Measurements from ENCODE around the gene CYSTM1.

Gene CYSTM1

GRCh38 chr5:140176031-140176387, 1.0 kb downstream of the CYSTM1 start:
- no peaks in the 10 kb centered on the region for H3K9me3 ChIP-seq (ENCODE audit: control extremely low read depth in 1 of 5, control insufficient read depth in 4 of 5, insufficient read depth in 2 of 5, low read depth in 1 of 5, low read length in 4 of 5)
- H3K4me3 ChIP-seq (ENCODE audit: control insufficient read depth in 1 of 7, extremely low read depth in 1 of 7, insufficient read depth in 4 of 7, low read depth in 2 of 7, low read length in 6 of 7), result peak overlapping the region; percentile 49 to 92 (median 86)
- peaks cover 7 to 21% (median 17%) of the 10 kb centered on the region in 4 experiments for H3K4me1 ChIP-seq (ENCODE audit: control extremely low read depth in 1 of 4, control insufficient read depth in 4 of 4, insufficient read depth in 4 of 4, low read length in 3 of 4)
- ChIA-PET CTCF (no interaction called here), POLR2A (no interaction called here)
- peaks cover 0 to 3% (median 0%) of the 10 kb centered on the region in 5 experiments for H3K27me3 ChIP-seq (replicated peaks in 2 of 5; ENCODE audit: control insufficient read depth in 4 of 5, insufficient read depth in 5 of 5, low read length in 4 of 5)
- 7% methylated on average over 3 of the region's 4 CpGs for WGBS (ENCODE audit: insufficient coverage)
- H3K27ac ChIP-seq (ENCODE audit: insufficient read depth in 1 of 2, low read depth in 1 of 2, low read length in 2 of 2, poor library complexity in 1 of 2, severe bottlenecking in 2 of 2), result peak overlapping the region in 1 of 2 experiments; percentile 93
- H3K36me3 ChIP-seq (ENCODE audit: control insufficient read depth in 4 of 4, insufficient read depth in 4 of 4, low read length in 3 of 4), result no peaks in the 10 kb centered on the region
- DNase-seq, result no peak

GRCh38 chr5:140178086-140178410, 3.1 kb downstream of the CYSTM1 start:
- Histone ChIP-seq H3K4me3 (ENCODE audit: control insufficient read depth in 1 of 7, extremely low read depth in 1 of 7, insufficient read depth in 4 of 7, low read depth in 2 of 7, low read length in 6 of 7) (no peak overlapping the region), H3K9me3 (ENCODE audit: control extremely low read depth in 1 of 5, control insufficient read depth in 4 of 5, insufficient read depth in 2 of 5, low read depth in 1 of 5, low read length in 4 of 5) (no peaks in the 10 kb centered on the region), H3K4me1 (ENCODE audit: control extremely low read depth in 1 of 4, control insufficient read depth in 4 of 4, insufficient read depth in 4 of 4, low read length in 3 of 4) (peaks cover 7 to 26% (median 18%) of the 10 kb centered on the region in 4 experiments), H3K27me3 (replicated peaks in 2 of 5; ENCODE audit: control insufficient read depth in 4 of 5, insufficient read depth in 5 of 5, low read length in 4 of 5) (peaks cover 0 to 2% (median 0%) of the 10 kb centered on the region in 5 experiments), H3K27ac (ENCODE audit: insufficient read depth in 1 of 2, low read depth in 1 of 2, low read length in 2 of 2, poor library complexity in 1 of 2, severe bottlenecking in 2 of 2) (peak overlapping the region in 1 of 2 experiments; percentile 47), H3K36me3 (ENCODE audit: control insufficient read depth in 4 of 4, insufficient read depth in 4 of 4, low read length in 3 of 4) (no peaks in the 10 kb centered on the region)
- ChIA-PET POLR2A (interaction anchor here (0.6 to 0.8 kb wide), 2 partner anchors 60 to 1703 kb away, joined by 3 to 4 read pairs; no protein-coding TSS in a partner anchor), CTCF (interaction anchor here (0.6 to 1.4 kb wide), 2 partner anchors 32 to 34 kb away, joined by 3 read pairs; no protein-coding TSS in a partner anchor)
- DNase-seq, result no peak
- WGBS (ENCODE audit: insufficient coverage), result 100% methylated on average over 1 of the region's 1 CpG

DNA sequence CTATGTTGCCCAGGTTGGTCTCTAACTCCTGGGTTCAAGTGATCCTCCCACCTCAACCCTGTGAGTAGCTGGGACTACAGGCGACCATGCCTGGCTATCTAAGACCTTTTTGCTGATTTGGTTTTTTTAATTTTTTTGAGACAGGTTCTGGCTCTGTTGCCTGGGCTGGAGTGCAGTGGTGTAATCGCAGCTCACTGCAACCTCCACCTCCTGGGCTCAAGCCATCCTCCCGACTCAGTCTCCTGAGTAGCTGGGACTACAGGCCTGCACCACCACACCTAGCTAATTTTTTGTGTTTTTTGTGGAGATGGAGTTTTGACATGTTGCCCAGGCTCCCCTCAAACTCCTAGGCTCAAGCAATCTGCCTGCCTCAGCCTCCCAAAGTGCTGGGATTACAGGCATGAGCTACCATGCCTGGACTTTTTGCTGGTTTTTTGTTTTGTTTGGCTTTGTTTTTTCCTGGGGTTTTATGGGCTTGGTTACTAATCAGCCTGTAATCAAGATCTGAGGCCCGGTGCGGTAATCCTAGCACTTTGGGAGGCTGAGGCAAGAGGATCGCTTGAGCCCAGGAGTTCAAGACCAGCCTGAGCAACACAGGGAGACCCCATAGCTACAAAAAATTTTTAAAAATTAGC, 3.6 kb downstream of the CYSTM1 start:
- POLR2A ChIA-PET, result interaction anchor here (0.8 kb wide), 1 partner anchor 59 kb away, joined by 4 read pairs; no protein-coding TSS in a partner anchor
- Histone ChIP-seq H3K4me1 (ENCODE audit: control extremely low read depth in 1 of 4, control insufficient read depth in 4 of 4, insufficient read depth in 4 of 4, low read length in 3 of 4) (peaks cover 7 to 27% (median 18%) of the 10 kb centered on the region in 4 experiments), H3K36me3 (ENCODE audit: control insufficient read depth in 4 of 4, insufficient read depth in 4 of 4, low read length in 3 of 4) (no peaks in the 10 kb centered on the region), H3K27ac (ENCODE audit: insufficient read depth in 1 of 2, low read depth in 1 of 2, low read length in 2 of 2, poor library complexity in 1 of 2, severe bottlenecking in 2 of 2) (no peak overlapping the region), H3K4me3 (ENCODE audit: control insufficient read depth in 1 of 7, extremely low read depth in 1 of 7, insufficient read depth in 4 of 7, low read depth in 2 of 7, low read length in 6 of 7) (no peak overlapping the region), H3K9me3 (ENCODE audit: control extremely low read depth in 1 of 5, control insufficient read depth in 4 of 5, insufficient read depth in 2 of 5, low read depth in 1 of 5, low read length in 4 of 5) (no peaks in the 10 kb centered on the region), H3K27me3 (replicated peaks in 2 of 5; ENCODE audit: control insufficient read depth in 4 of 5, insufficient read depth in 5 of 5, low read length in 4 of 5) (peaks cover 0 to 2% (median 0%) of the 10 kb centered on the region in 5 experiments)
- CTCF ChIA-PET, result interaction anchor here (0.6 to 1.3 kb wide), 2 partner anchors 34 to 58 kb away, joined by 3 read pairs; no protein-coding TSS in a partner anchor
- 100% methylated on average over 2 of the region's 6 CpGs for WGBS (ENCODE audit: insufficient coverage)
- no peak for DNase-seq

DNA sequence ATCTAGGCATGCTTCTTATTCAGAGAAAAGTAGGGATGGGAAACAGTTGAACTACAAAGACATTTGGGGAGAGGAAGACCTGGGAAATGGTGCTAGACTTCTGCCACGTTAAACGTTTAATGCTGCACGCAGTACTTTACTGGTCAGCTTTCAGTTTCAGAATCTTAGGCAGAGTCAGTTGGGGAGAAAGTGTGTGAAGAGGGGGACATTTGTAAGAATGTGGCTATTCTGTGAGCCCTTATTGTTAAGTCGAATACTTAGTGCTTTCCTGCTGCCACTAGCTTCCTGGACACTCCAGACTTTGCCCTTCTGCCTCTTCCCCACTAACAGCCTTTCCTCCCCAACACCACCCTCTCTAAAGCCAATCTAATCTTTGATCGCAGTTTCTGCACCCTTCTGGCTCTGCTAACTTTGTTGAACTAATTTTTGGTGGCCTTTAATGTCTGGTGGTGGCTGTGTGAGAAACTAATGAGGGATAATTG, 6.1 kb downstream of the CYSTM1 start:
- Histone ChIP-seq H3K27ac (ENCODE audit: insufficient read depth in 1 of 2, low read depth in 1 of 2, low read length in 2 of 2, poor library complexity in 1 of 2, severe bottlenecking in 2 of 2) (peak overlapping the region in 1 of 2 experiments; percentile 47), H3K4me1 (ENCODE audit: control extremely low read depth in 1 of 4, control insufficient read depth in 4 of 4, insufficient read depth in 4 of 4, low read length in 3 of 4) (peaks cover 1 to 10% (median 5%) of the 10 kb centered on the region in 4 experiments), H3K4me3 (ENCODE audit: control insufficient read depth in 1 of 7, extremely low read depth in 1 of 7, insufficient read depth in 4 of 7, low read depth in 2 of 7, low read length in 6 of 7) (peak overlapping the region in 3 of 7 experiments; percentile 1 to 19 (median 13)), H3K27me3 (replicated peaks in 2 of 5; ENCODE audit: control insufficient read depth in 4 of 5, insufficient read depth in 5 of 5, low read length in 4 of 5) (peaks cover 0 to 2% (median 0%) of the 10 kb centered on the region in 5 experiments), H3K36me3 (ENCODE audit: control insufficient read depth in 4 of 4, insufficient read depth in 4 of 4, low read length in 3 of 4) (no peaks in the 10 kb centered on the region), H3K9me3 (ENCODE audit: control extremely low read depth in 1 of 5, control insufficient read depth in 4 of 5, insufficient read depth in 2 of 5, low read depth in 1 of 5, low read length in 4 of 5) (no peaks in the 10 kb centered on the region)
- no peak for DNase-seq
- ChIA-PET POLR2A (no interaction called here), CTCF (interaction anchor here (0.9 to 1.8 kb wide), 5 partner anchors 9 to 108 kb away, joined by 3 to 6 read pairs (median 3); no protein-coding TSS in a partner anchor)
- WGBS (ENCODE audit: insufficient coverage), result 89% methylated on average over 3 of the region's 5 CpGs

DNA sequence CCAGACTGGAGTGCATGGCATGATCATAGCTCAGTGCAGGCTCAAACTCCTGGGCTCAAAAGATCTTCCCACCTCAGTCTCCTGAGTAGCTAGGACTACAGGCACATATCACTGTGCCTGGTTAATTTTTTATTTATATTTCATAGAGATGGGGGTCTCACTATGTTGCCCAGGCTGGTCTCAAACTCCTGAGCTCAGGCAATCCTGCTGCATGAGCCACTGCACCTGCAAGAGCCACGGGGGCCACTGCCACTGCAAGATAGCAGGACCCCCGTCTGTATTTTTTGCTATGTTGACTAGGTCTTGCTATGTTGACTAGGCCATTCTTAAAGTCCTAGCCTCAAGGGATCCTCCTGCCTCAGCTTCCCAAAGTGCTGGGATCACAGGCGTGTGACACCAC, 6.5 kb downstream of the CYSTM1 start:
- peak overlapping the region in 1 of 7 experiments; percentile 13 for H3K4me3 ChIP-seq (ENCODE audit: control insufficient read depth in 1 of 7, extremely low read depth in 1 of 7, insufficient read depth in 4 of 7, low read depth in 2 of 7, low read length in 6 of 7)
- peaks cover 0 to 6% (median 1%) of the 10 kb centered on the region in 4 experiments for H3K4me1 ChIP-seq (ENCODE audit: control extremely low read depth in 1 of 4, control insufficient read depth in 4 of 4, insufficient read depth in 4 of 4, low read length in 3 of 4)
- ChIA-PET POLR2A (no interaction called here), CTCF (interaction anchor here (1.1 to 1.8 kb wide), 2 partner anchors 12 to 63 kb away, joined by 3 read pairs; no protein-coding TSS in a partner anchor)
- DNase-seq, result no peak
- no CpG with 5 or more reads among the region's 3 CpGs for WGBS (ENCODE audit: insufficient coverage)
- no peaks in the 10 kb centered on the region for H3K36me3 ChIP-seq (ENCODE audit: control insufficient read depth in 4 of 4, insufficient read depth in 4 of 4, low read length in 3 of 4)
- no peak overlapping the region for H3K27ac ChIP-seq (ENCODE audit: insufficient read depth in 1 of 2, low read depth in 1 of 2, low read length in 2 of 2, poor library complexity in 1 of 2, severe bottlenecking in 2 of 2)
- H3K27me3 ChIP-seq (replicated peaks in 2 of 5; ENCODE audit: control insufficient read depth in 4 of 5, insufficient read depth in 5 of 5, low read length in 4 of 5), result peaks cover 0 to 2% (median 0%) of the 10 kb centered on the region in 5 experiments
- no peaks in the 10 kb centered on the region for H3K9me3 ChIP-seq (ENCODE audit: control extremely low read depth in 1 of 5, control insufficient read depth in 4 of 5, insufficient read depth in 2 of 5, low read depth in 1 of 5, low read length in 4 of 5)

GRCh38 chr5:140182075-140182711, 7.2 kb downstream of the CYSTM1 start:
- H3K4me3 ChIP-seq (ENCODE audit: control insufficient read depth in 1 of 7, extremely low read depth in 1 of 7, insufficient read depth in 4 of 7, low read depth in 2 of 7, low read length in 6 of 7), result no peak overlapping the region
- no peak overlapping the region for H3K27ac ChIP-seq (ENCODE audit: insufficient read depth in 1 of 2, low read depth in 1 of 2, low read length in 2 of 2, poor library complexity in 1 of 2, severe bottlenecking in 2 of 2)
- peaks cover 0 to 2% (median 0%) of the 10 kb centered on the region in 5 experiments for H3K27me3 ChIP-seq (replicated peaks in 2 of 5; ENCODE audit: control insufficient read depth in 4 of 5, insufficient read depth in 5 of 5, low read length in 4 of 5)
- DNase-seq, result no peak
- ChIA-PET CTCF (no interaction called here), POLR2A (no interaction called here)
- peaks cover 0 to 6% (median 1%) of the 10 kb centered on the region in 4 experiments for H3K4me1 ChIP-seq (ENCODE audit: control extremely low read depth in 1 of 4, control insufficient read depth in 4 of 4, insufficient read depth in 4 of 4, low read length in 3 of 4)
- H3K36me3 ChIP-seq (ENCODE audit: control insufficient read depth in 4 of 4, insufficient read depth in 4 of 4, low read length in 3 of 4), result no peaks in the 10 kb centered on the region
- no CpG with 5 or more reads among the region's 2 CpGs for WGBS (ENCODE audit: insufficient coverage)
- no peaks in the 10 kb centered on the region for H3K9me3 ChIP-seq (ENCODE audit: control extremely low read depth in 1 of 5, control insufficient read depth in 4 of 5, insufficient read depth in 2 of 5, low read depth in 1 of 5, low read length in 4 of 5)

All from common myeloid progenitor, CD34-positive (primary cell).